MM.1S (cell line): ENCODE results near the gene SMIM22.

Experiments used
- DNase-seq: peaks from one replicate; pipeline ENCODE4 v3.0.0-alpha.2; 2015
- H2AFZ ChIP-seq: fragments of 300-600 bp; sonication (generic); 2 replicates; pipeline ENCODE4 v1.6.0; 2016; ENCODE audit warnings: antibody characterized with exemption, low read length
- H3F3A ChIP-seq: fragments of 300-600 bp; sonication (generic); 2 replicates; pipeline ENCODE4 v1.6.1; 2016; ENCODE audit warnings: mild to moderate bottlenecking, antibody characterized with exemption, low read length, moderate library complexity, mixed read lengths; ENCODE audit not compliant: insufficient read depth
- H3K27ac ChIP-seq: fragments of 300-600 bp; sonication (generic); 2 replicates; pipeline ENCODE4 v1.5.1; 2016; ENCODE audit warnings: mild to moderate bottlenecking, low read length
- H3K27me3 ChIP-seq: fragments of 300-600 bp; sonication (generic); replicated peaks from 2 replicates; pipeline ENCODE4 v1.6.0; 2016; ENCODE audit warnings: low read length; ENCODE audit not compliant: insufficient read depth
- H3K36me3 ChIP-seq: fragments of 300-600 bp; sonication (generic); replicated peaks from 2 replicates; pipeline ENCODE4 v1.6.1; 2016; ENCODE audit warnings: mild to moderate bottlenecking, low read length, mixed read lengths; ENCODE audit not compliant: insufficient read depth
- H3K4me1 ChIP-seq: fragments of 300-600 bp; sonication (generic); 2 replicates; pipeline ENCODE4 v1.6.1; 2016; ENCODE audit warnings: low read length, mixed read lengths
- H3K4me2 ChIP-seq: fragments of 300-600 bp; sonication (generic); 2 replicates; pipeline ENCODE4 v1.6.0; 2016; ENCODE audit warnings: low read depth, low read length
- H3K4me3 ChIP-seq: fragments of 300-600 bp; sonication (generic); 2 replicates; pipeline ENCODE4 v1.5.1; 2016; ENCODE audit warnings: low read length, mixed read lengths
- H3K79me2 ChIP-seq: fragments of 300-600 bp; sonication (generic); 2 replicates; pipeline ENCODE4 v1.6.1; 2016; ENCODE audit warnings: mixed run types, low read length, mixed read lengths
- H3K9ac ChIP-seq: fragments of 300-600 bp; sonication (generic); 2 replicates; pipeline ENCODE4 v1.6.1; 2016; ENCODE audit warnings: low read length, mixed read lengths
- H3K9me2 ChIP-seq: fragments of 300-600 bp; sonication (generic); replicated peaks from 2 replicates; pipeline ENCODE4 v1.6.1; 2016; ENCODE audit warnings: mild to moderate bottlenecking, low read length, mixed read lengths; ENCODE audit not compliant: insufficient read depth
- H3K9me3 ChIP-seq: fragments of 300-600 bp; sonication (generic); replicated peaks from 2 replicates; pipeline ENCODE4 v1.6.1; 2016; ENCODE audit warnings: mild to moderate bottlenecking, low read length, mixed read lengths; ENCODE audit not compliant: insufficient read depth
- H4K20me1 ChIP-seq: fragments of 300-600 bp; sonication (generic); 2 replicates; pipeline ENCODE4 v1.6.1; 2016; ENCODE audit warnings: mild to moderate bottlenecking, low read length, moderate library complexity, mixed read lengths; ENCODE audit not compliant: insufficient read depth
- CTCF ChIP-seq: fragments of 300-600 bp; sonication (generic); IDR thresholded peaks from 2 replicates; pipeline ENCODE4 v1.5.1; 2016; ENCODE audit warnings: antibody characterized with exemption, low read length, mixed read lengths
- EZH2 ChIP-seq: fragments of 300-600 bp; sonication (generic); optimal IDR thresholded peaks from 2 replicates; pipeline ENCODE3; 2017; ENCODE audit warnings: low read depth, mild to moderate bottlenecking, antibody characterized with exemption, low read length, mixed read lengths
- EZH2phosphoT487 ChIP-seq: fragments of 300-600 bp; sonication (generic); IDR thresholded peaks from 2 replicates; pipeline ENCODE4 v1.6.1; 2018; ENCODE audit warnings: antibody characterized with exemption, low read length

SMIM22 gene

GRCh38 chr16:4769306-4769638, 25.9 kb upstream of the SMIM22 start:
- Histone ChIP-seq H3K4me2 (no peak overlapping the region; the same call in 1 of the 2 replicates), H3K4me3 (0 out of 2 replicates have a peak overlapping the region, but pooled peaks have one; percentile 62), H4K20me1 (no peaks in the 10 kb centered on the region), H3K4me1 (peaks cover 10% of the 10 kb centered on the region; the same call in 1 of the 2 replicates), H3K79me2 (peaks cover 19% of the 10 kb centered on the region), H3K9me2 (no peaks in the 10 kb centered on the region), H3K9me3 (no peaks in the 10 kb centered on the region), H2AFZ (peak overlapping the region; percentile 69), H3K9ac (no peak overlapping the region), H3K27ac (no peak overlapping the region), H3K36me3 (no peaks in the 10 kb centered on the region), H3K27me3 (no peaks in the 10 kb centered on the region), H3F3A (peaks cover 17% of the 10 kb centered on the region; the same call in 1 of the 2 replicates)
- DNase-seq = no peak
- TF ChIP-seq EZH2phosphoT487 (no peak), CTCF (no peak), EZH2 (no peak)

GRCh38 chr16:4771646-4772045, 23.5 kb upstream of the SMIM22 start:
- TF ChIP-seq EZH2phosphoT487 = no peak
- TF ChIP-seq EZH2 = no peak
- TF ChIP-seq CTCF = no peak
- Histone ChIP-seq H3K9ac (no peak overlapping the region), H3K27me3 (0 out of 2 replicates have a peak, but pooled peaks cover 5% of the 10 kb centered on the region), H3K36me3 (no peaks in the 10 kb centered on the region), H3K9me2 (no peaks in the 10 kb centered on the region), H3K9me3 (no peaks in the 10 kb centered on the region), H4K20me1 (no peaks in the 10 kb centered on the region), H3K4me3 (no peak overlapping the region), H3K79me2 (peaks cover 3% of the 10 kb centered on the region), H3K4me1 (peaks cover 3% of the 10 kb centered on the region; the same call in 1 of the 2 replicates), H2AFZ (no peak overlapping the region), H3F3A (peaks cover 17% of the 10 kb centered on the region; the same call in 1 of the 2 replicates), H3K27ac (no peak overlapping the region), H3K4me2 (no peak overlapping the region)
- no peak for DNase-seq

DNA sequence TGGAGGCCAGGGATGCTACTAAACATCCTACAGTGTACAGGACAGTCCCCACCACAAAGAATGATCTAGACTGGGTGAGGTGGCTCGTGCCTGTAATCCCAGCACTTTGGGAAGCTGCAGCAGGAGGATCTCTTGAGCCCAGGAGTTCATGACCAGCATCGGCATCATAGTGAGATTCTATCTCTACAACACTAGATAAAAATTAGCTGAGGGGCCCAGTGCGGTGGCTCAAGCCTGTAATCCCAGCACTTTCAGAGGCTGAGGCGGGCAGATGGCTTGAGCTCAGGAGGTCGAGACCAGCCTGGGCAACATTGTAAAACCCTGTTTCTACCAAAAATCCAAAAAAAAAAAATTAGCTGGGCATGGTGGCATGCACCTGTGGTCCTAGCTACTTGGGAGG, 22.8 kb upstream of the SMIM22 start:
- peaks cover 3% of the 10 kb centered on the region; the same call in 1 of the 2 replicates for H3K4me1 ChIP-seq
- H3K4me2 ChIP-seq = no peak overlapping the region
- TF ChIP-seq EZH2phosphoT487 = no peak
- no peak for TF ChIP-seq CTCF
- TF ChIP-seq EZH2 = no peak
- no peak overlapping the region for H3K27ac ChIP-seq
- DNase-seq = no peak
- 0 out of 2 replicates have a peak, but pooled peaks cover 5% of the 10 kb centered on the region for H3K27me3 ChIP-seq
- no peaks in the 10 kb centered on the region for H4K20me1 ChIP-seq
- no peak overlapping the region for H2AFZ ChIP-seq
- H3K9ac ChIP-seq = no peak overlapping the region
- no peaks in the 10 kb centered on the region for H3K9me3 ChIP-seq
- H3K4me3 ChIP-seq = no peak overlapping the region
- peaks cover 17% of the 10 kb centered on the region; the same call in 1 of the 2 replicates for H3F3A ChIP-seq
- no peaks in the 10 kb centered on the region for H3K36me3 ChIP-seq
- H3K9me2 ChIP-seq = no peaks in the 10 kb centered on the region
- no peaks in the 10 kb centered on the region for H3K79me2 ChIP-seq
